GM18507 (cell line): ENCODE results near the gene TBCK.
A peak's percentile ranks its signal among the peaks of the same experiment; 100 is the strongest.
"Not testable (repeated sequence)": the region's sequence is repeated elsewhere in the genome, so short reads cannot be mapped to it uniquely, and the experiment has no call there.

ENCODE experiments used
- DNase-seq: peaks from one replicate; pipeline ENCODE4 v3.0.0; 2011; ENCODE audit warnings: low read depth; ENCODE audit not compliant: insufficient read length; ENCODE audit errors: extremely low spot score
- FAIRE-seq: peaks from 2 replicates; lab custom pipeline; 2011; peaks lifted over from hg19 to GRCh38; lab: Jason Lieb, UNC

TBCK gene

DNA sequence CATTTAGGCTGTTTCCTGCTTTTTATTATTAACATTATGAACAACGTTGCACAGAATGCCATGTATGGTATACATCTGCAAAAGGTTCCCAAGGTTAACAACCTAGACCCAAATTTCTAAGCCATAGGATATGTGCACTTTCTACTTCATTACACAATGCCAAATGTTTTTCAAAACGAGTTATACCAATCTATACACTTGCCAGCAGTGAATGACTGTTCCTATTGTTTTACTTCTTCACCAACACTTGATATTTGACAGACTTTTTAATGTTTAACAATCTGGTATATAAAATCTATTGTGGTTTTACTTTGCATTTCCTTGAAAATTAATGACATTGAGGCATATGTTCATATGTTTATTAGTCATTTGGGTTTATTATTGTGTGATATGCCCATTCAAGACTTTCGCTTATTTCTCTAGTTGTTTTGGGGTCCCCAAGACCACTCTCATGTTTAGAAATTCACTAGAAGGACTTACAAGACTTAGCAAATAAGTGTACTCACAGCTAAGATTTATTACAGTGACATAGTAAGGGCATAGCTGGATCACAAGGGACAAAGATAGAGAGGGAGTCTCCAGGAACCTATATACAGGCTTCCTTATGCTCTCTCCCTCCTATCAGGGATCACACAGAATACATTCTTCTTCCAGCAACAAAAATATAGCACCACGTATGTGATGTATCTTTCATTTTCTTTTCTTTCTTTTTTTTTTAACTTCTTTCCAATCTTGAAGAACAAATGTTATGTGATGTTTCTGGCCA, 62.5 kb downstream of the TBCK start:
- DNase-seq (no peak), FAIRE-seq (no peak)

- DNase-seq (no peak), FAIRE-seq (no peak)
Observed at GRCh38 chr4:106247600-106247999, 68.4 kb downstream of the TBCK start.

- FAIRE-seq = no peak
- DNase-seq = no peak
Observed at GRCh38 chr4:106246441-106246840, 69.6 kb downstream of the TBCK start.

DNA sequence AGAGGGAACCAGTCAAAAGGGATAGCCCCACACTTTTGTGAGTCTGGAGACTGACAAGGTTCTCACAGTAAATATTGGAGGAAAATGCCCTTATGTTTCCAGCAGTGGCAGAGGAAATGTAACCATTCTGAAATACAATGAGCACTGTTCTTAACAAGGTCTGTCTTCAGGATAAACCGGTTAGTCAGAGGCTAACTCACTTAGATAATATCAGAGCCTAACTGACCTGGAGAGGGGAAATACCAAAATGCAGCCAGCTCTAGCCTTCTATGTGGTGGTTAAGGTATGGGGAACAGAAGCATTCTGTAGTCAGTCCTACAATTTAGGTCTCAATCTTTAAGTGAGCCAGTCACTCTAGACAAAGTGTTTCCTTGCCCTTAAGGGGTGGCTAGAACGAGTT, 70.8 kb downstream of the TBCK start:
- DNase-seq (no peak), FAIRE-seq (no peak)

- DNase-seq (no peak), FAIRE-seq (no peak)
Observed at GRCh38 chr4:106240699-106241098, 75.3 kb downstream of the TBCK start.

DNA sequence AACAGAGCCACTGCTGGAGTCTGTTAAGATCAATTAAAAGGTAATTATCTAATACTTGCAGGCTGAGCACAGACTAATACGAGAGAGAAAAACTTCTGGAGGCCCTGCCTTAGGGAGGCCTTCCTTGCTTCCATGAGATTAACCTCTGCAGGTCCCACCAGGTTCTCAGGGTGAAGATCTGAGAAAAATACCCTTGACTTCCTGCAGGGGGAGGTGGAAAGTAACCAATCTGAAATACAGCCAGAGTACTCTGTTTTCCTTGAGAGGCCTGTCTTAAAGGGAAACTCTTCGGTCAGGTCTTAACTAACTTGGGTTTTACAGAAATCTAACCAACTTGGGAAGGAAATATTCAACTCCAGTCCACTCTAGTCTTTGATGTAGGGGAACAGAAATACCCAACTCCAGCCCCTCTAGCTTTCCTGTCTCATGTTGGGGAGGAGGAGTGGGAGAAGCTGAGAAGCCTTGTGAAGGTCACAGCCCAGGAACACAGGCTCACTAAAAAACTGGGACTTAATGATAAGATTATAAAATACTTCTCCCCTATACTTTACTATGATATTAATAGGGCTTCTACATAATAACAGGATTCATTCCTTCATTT, 77.1 kb downstream of the TBCK start:
- FAIRE-seq = peak; percentile 36

GRCh38 chr4:106231931-106232330, 84.1 kb downstream of the TBCK start:
- DNase-seq = no peak
- FAIRE-seq = no peak

More for the DNA sequence above, 77.1 kb downstream of the TBCK start:
- no peak for DNase-seq

- peak; percentile 26 for FAIRE-seq
- no peak for DNase-seq
Observed at GRCh38 chr4:106222548-106222947, 93.5 kb downstream of the TBCK start.

DNA sequence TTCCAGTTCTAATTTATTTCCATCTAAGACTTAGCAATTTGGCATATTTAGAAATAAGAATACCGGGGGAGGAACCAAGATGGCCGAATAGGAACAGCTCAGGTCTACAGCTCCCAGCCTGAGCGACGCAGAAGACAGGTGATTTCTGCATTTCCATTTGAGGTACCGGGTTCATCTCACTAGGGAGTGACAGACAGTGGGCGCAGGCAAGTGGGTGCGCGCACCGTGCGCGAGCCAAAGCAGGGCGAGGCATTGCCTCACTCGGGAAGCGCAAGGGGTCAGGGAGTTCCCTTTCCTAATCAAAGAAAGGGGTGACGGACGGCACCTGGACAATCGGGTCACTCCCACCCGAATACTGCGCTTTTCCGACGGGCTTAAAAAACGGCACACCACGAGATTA, 102.7 kb downstream of the TBCK start:
- not testable (repeated sequence) for FAIRE-seq, DNase-seq

GRCh38 chr4:106210021-106210420, 106.0 kb downstream of the TBCK start:
- DNase-seq = no peak
- FAIRE-seq = no peak

DNA sequence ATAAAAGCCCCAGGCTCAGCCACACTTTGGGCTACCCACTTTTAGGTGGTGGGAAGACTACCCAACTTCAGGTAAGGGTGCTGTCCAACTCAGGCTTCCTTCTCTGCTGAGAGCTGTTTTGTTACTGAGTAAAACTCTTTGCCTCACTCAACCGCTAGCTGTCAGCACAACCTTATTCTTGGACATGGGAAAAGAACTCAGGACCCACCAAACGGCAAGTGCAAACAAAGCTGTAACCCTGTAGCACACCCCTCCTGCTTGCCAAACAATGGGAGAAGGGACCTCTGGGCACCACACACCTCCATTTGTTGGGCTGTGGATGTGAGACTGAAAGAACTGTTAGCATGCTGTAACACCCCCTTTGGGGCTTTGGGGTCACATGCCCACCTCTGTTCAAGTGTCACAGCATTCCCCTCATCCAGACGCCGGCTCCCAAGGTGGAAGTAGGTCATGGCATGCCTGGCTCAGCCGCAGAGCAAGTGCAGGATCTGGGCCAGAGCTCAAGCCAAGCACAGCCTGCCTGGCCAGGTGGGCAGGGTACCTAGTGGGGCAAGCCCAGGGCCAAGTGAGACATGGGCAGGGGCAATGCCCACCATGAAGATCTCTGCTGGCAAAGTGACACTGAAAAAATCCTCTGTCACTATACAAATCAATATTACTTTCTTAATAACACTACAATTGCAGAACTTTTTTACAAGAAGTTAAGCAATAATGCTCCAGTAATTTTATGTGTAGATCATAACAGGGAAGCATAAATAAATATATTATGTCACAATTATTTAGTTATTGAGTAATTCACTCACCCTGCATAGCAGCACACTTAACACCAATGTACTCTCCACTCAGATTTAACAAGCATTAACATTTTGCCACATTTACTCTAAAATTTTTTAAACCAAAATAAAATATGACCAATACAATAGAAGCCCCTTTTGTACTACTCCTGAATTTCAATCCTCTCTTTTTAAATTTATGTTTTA, 107.2 kb downstream of the TBCK start:
- no peak for DNase-seq
- no peak for FAIRE-seq

DNA sequence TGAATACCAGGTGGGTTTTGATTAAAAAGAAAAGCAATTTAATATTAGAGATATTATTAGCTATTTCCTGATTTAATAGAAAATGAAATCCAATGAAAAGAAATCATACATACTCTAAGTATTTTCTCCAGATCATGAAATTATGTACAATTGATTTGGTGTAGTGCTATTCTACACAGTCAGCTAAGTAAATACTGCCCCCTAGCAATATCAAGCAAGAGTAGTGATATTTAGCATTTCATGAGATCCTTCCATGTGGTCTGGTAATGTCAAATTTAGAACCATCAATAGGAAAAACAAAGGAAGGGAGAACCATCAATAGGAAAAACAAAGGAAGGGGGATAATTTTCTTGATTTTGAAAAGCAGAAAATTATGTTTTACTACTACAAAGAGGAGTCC, 114.6 kb downstream of the TBCK start:
- peak; percentile 41 for FAIRE-seq

DNA sequence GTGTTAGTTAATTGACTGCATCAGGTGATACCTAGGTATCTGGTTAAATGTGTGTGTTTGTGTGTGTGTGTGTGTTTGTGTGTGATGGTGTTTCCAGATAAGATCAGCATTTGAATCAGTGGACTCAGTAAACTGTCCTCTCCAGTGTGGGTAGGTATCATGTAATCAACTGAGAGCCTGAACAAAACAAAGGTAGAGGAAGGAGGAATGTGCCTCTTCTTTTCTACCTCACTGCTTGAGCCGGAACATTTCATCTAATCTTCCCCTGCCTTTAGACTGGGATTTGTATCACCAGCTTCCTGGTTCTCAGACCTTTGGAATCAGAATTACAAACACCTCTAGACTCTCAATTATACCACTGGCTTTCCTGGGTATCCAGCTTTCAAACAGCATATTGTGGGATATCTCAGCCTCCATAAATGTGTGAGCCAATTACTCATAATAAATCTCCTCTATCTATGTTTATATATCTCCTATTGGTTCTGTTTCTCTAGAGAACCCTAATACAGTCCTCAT, 120.5 kb downstream of the TBCK start:
- DNase-seq (no peak), FAIRE-seq (no peak)

More for the DNA sequence above, 114.6 kb downstream of the TBCK start:
- DNase-seq = no peak

- no peak for DNase-seq
- no peak for FAIRE-seq
Observed at GRCh38 chr4:106194801-106195200, 121.2 kb downstream of the TBCK start.

- DNase-seq = no peak
- no peak for FAIRE-seq
Observed at GRCh38 chr4:106192131-106192530, 123.9 kb downstream of the TBCK start.

DNA sequence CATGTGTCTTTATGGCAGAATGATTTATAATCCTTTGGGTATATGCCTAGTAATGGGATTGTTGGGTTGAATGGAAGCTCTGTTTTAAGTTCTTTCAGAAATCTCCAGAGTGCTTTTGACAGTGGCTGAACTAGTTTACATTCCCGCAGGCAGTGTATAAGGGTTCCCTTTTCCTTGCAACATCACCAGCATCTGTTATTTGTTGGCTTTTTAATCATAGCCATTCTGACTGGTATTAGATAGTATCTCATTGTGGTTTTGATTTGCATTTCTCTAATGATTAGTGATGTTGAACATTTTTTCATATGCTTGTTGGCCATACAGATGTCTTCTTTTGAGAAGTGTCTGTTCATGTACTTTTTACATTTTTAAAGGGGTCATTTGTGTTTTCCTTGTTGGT, 129.8 kb downstream of the TBCK start:
- DNase-seq (no peak), FAIRE-seq (no peak)

DNA sequence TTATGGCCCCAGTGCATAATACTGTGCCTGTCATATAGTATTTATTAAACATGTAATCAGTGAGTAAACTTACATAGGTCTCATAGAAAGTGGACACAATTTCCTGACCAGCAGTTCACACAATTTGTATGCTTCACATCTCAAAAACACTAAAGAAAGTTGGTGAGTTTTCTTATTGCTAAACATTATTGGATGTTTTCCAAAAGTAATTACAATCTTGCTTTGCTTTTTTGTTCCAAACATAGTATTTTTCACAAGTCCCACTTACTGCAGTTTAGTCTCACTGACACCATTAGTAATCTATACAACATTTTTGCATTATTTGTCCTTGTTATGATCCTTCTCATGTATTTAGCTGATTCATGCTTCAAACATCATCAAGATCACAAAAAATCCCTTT, 132.5 kb downstream of the TBCK start:
- DNase-seq (no peak), FAIRE-seq (no peak)

GRCh38 chr4:106172861-106173260, 143.1 kb downstream of the TBCK start:
- FAIRE-seq = no peak
- no peak for DNase-seq

DNA sequence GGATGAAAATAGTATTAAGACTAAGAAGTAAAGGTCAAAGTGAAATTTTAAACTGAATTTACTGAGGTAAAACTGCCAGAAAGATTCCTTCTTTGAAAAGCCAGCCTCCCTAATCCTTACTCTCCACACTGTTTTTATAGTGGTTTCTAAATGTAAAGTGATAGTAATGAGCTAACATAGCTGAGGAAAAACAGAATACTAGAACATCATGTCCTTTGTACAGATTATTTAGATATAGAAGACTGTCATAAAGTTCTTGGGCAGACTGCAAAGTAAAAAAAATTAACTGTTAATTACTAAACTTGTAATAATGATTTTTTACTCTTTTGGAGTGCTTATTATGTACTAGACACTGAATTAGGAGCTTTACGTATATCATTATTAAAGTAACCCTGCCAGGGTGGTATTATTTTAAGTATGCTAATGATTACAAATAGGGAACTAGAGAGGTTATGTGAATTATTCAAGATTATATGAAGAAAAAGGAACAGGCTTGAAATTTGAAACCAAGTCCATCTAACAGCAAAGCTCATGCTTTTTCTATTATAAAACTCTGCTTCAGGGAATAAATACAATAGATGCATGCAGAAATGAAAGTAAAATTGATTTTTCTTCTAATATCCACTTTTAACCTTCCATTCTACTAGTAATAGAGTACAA, 150.5 kb downstream of the TBCK start:
- DNase-seq (no peak), FAIRE-seq (no peak)
